EL (cell line): Measurements from ENCODE around the gene SLC26A4.
A peak's percentile ranks its signal among the peaks of the same experiment; 100 is the strongest.

Source experiments
- DNase-seq: peaks from one replicate; pipeline ENCODE4 v3.0.0-alpha.2; 2016

Gene SLC26A4

DNA sequence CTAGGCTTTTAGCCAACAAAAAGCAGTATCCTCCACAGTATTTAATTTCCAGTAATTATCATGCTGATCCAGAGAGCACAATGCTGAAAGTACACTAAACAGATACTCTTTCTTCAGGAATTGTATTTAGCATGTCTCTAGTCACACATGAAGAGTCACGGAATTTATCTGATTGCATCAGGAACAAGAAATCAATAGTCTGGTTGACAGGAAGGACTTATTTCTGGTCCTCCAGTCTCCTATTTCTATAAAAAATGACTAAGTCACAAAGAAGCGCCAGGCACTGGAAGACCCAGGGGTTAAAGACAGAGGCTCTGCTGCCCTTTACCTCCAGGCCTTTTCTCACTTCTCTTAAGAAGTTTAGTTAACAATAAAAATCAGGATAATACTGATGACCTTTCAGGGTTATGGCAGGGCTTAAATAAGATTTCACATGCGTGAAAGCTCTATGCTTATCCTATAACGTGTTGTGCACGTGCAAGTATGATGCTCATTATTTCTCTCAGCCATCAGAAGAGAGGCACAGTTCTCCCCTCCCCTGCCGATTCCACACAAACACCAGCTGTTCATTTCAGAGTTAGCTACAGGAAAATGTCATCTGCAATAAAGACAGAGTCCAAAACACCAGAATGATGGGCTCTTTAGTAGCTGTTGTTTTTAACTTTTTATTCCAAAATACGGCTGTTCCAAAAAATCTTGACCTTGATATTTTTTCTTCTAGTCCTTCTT lies 36.9 kb downstream of the SLC26A4 start:
- DNase-seq = no peak

DNA sequence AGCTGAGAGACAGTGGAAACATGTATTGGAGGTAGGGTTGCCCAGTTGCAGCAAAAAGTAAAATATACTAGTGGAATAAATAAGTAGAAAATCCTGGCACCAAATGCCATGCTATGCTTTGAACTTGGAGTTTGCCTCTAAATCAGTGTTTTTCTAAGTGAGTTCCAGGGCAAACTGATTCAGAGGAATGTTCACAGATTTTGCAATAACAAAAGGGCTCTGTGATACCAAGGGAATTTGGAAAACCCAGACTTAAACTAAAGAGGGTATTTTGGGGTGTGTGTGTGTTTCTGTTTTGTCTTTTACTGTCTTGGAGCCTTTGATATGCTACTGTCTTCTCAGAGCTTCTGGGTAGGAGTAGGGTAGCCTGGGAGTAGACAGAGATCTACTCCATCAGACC lies 39.9 kb downstream of the SLC26A4 start:
- DNase-seq = no peak

DNA sequence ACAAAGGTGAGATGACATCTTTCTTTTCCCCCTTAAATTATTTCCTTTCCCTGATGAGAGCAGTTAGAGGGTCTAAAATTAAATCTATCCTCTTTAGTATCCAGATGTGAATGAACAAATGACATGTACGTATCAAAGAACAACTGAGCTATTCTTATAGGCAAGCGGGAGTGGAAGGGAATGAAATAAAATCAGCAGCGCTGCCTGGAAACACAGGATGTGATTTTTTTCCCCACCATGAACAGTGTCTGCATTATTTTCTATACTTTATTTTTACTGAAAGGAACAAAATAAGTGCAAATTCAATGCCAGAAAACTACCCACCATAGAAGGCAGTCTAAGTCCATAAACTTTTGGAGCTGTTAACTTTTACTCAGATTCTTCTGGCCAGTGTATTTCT lies 40.6 kb downstream of the SLC26A4 start:
- no peak for DNase-seq

DNA sequence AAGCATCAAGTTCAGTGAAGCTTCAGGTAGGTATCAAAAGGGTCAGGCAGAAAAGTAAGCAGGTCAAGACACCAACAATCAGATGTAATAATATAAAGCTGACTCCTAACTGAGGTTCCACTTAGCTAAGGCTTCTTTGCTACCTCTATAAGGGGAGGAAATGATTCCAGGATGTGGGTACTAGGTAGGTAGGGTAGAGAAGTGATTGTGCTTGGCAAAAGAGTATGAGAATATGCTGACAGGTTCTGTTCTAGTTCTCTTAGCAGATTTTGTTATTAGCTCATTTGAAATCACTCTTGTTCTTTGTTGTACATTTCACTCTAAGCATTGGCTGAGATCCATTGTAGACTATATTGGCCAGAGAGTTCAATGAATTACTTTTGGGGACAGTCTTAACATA lies 42.6 kb downstream of the SLC26A4 start:
- DNase-seq = no peak

DNA sequence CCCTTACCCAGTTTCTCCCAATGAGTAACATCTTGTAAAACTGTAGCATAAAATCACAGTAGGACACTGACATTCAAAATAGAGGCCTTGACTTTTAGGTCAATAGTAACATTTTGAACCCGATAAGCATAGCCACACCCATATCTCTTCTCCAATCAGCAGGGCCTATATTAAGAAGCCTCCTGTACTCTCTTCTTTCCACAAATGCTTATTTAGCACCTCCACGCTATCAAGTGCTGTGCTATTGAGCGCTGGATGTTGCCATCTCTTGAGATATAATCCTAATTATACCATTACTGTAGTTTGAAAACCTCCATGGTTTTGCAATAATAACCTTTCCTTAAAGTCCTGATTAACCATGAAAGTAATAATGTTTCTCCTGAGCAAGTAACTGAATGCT lies 43.2 kb downstream of the SLC26A4 start:
- no peak for DNase-seq

DNA sequence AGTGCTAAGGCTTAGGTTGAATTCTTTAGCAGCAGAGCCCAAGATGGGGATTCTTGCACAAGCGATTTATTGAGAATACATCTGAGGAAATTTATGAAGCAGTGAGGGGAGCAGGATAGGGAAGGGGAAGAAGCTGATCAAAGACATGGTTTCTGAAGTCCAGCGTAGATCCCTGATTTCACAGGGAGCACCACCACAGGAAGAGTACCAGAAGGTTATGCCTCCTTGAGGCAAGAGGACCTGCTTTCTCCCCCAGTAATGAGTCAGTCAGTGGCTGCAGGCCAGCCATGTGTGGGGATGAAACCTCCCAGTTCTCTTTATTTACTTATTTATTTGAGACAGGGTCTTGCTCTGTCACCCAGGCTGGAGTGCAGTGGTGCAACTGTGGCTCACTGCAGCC lies 48.3 kb downstream of the SLC26A4 start:
- no peak for DNase-seq

DNA sequence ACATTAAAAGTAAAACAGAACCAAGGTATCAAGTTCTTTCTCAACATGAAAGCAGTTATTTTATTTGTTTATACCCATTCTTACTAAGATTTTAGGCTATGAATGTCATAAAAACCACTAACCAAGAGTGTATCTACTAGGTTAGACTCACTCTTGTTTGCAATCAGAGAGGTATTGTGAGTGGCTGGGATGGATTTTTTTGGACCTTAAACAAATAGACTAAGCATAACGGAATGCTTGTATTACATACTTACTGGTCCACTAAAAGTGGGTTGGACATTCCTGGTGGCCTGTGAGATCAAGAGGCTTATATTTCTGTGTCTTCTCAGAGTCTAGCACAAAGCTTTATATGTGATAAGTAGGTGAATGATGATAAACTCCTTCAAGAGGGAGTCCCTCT lies 50.7 kb downstream of the SLC26A4 start:
- peak; percentile 42 for DNase-seq

DNA sequence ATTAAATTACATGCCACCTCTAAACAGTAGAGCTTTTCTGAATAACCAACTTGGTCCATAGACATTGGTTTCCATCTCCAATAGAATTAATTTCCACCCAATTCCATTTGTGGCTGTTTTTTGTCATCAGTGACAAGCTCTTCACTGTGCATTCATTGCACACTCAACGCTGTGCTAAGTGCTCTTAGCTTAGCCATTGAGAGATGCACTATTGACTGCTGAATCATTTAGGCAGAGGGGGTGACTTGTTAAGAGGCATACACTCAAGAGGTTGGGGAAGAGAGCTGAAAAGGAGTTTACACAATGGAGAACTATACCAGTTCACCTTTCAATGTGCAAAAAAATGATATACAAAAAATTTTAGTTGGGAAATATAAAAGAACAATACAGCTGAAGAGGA lies 51.4 kb downstream of the SLC26A4 start:
- no peak for DNase-seq

DNA sequence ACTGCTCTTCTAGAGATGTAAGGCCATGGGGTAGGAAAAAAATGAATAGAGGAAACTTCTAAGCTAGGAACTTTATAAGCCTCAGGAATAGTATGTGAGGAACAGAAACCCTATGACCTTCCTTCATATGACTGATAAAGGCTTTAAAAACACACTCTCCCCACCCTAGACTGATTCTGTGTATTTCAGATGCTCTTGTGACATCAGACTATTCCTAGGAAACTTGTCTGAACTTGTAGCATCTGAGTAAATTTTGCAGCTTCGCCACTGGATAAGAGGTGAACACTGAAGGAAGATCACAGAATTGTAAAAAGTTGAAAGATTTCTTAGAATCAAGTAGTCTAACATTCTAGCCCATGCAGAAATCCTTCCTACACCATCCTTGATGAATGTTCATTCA lies 52.3 kb downstream of the SLC26A4 start:
- DNase-seq = no peak

DNA sequence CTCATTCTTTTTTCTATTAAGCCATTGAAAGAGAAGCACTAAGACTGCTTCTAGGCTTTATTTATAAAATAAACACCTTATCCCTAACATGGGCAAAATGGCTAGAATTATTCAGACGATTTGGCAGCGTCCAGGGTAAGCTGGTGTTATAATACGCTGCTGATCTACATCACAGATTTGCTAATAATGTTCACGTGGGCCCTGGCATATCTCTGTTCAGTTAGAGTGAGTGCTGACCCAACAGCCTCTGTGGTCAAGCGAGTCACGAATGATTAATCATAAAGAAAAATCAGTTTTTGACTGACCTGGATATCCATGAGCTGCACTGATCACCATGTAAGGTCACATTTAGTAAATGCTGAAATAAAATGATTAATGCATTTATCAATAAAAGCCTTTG lies 54.9 kb downstream of the SLC26A4 start:
- DNase-seq = peak; percentile 50

DNA sequence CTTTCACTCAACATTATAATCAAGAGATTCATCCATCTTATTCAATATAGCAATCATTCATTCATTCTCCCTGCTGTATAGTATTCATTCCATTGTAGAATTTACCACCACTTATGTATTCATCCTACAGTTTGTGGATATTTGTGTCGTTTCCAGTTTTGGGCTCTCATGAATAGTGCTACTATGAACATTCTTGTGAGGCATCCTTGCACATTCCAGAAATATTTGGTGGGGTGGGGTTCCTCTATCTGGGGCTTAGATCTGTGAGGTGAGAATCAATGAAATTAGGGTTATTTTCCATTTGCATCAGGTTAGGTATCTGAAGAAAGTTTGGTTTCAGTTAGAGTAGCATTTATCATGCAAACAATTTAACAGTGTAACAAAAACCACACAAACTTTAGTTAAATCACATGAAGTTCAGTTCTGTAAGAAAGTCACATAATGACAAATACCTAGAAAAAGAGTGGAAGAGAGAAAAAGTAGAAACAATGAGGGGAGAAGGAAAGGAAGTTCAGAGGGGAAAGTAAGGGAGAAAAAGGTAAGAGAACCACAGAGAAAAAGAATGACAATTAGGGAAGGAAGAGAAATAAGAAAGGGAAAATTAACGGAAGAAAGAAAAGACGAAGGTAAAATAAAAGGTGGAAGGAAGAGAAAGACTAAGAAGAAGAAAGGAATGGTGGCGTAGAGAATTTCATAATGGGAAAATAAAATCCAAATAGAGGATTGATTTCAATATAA lies 58.0 kb downstream of the SLC26A4 start:
- DNase-seq = peak; percentile 9

DNA sequence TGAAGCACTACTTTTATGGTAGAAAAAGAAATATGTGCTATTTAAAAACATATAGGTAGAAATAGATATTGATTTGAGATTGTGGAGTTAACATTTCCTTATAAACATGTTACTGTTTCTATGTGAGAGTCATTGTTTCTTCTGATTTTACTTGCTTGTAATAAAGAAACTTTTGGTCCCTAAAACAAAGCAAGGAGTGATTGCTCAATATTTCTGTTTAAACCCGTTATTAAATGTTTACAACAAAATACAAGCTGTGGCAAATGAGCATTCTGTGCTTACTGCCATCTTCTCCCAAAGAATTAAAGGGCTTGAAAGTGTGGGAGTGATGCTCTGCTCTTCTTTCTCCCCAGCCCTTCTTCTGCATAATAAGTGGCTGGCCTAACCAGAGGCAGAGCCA lies 60.7 kb downstream of the SLC26A4 start:
- no peak for DNase-seq

DNA sequence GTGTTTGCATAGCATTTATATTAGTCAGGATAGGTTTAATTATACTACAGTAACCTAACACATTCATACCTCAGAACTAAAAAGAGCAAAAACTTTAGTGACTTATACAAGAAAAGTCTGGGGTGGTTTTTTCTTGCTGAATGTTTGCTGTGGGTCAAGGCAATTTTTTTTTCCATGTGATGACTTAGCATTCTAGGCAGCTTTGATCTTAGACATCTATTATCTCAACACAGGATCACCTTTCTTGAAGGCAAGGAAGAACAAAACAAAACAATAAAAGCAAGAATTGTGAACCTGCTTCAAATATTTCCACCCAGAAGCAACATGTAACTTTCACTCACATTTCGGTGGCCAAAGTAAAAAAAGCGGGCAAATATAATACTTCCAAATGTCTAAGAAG lies 62.6 kb downstream of the SLC26A4 start:
- DNase-seq = no peak

DNA sequence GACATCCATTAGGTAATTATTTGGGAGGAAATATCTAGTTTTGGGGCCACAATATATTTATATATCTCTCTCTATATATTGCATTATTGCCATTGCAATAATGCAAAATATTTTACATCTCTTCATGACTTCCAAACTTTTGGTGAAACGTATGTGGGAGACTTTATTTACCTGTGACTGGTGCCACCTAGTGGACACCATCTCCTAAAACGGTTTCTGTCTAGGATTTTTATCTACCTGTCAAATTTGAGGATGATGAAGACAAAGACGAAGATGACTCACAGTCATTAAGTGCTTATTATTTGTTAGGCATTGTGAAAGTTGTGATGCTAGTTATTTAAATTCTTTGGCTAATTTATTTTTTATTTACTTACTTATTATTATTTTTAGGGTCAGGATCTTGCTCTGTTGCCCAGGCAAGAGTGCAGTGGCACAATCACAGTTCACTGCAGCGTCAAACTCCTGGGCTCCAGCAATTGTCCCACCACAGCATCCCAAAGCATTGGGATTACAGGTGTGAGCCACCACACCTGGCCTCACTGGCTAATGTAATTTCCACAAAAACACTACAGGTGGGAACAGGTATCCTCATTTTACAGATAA lies 64.6 kb downstream of the SLC26A4 start:
- peak; percentile 51 for DNase-seq

DNA sequence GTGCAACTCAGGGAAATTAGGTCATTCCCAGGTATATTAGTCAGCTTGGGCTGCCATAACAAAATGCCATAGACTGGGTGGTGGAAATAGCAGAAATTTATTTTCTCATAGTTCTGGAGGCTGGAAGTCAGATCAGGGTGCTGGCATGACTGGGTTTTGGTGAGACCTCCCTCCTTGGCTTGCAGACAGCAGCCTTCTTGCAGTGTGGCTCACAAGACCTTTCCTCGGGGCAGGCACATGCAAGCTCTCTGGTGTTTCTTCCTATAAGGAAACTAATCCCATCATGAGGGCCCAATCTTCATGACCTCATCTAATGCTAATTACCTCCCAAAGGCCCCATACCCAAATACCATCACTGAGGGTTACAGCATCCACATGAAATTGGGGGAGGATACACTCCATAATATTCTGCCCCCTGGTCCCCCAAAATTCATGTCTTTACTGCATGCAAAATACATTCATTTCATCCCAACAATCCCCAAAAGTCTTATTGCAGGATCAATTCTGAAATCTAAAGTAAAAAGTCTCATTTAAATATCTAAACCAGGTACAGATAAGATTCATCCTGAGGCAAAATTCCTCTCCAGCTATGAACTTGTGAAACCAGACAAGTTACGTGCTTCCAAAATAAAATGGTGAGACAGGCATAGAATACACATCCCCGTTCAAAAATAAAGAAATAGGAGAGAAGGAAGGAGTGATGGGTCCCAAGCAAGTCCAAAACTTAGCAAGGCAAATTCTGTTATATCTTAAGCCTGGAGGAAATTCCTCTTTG lies 65.9 kb downstream of the SLC26A4 start:
- no peak for DNase-seq

DNA sequence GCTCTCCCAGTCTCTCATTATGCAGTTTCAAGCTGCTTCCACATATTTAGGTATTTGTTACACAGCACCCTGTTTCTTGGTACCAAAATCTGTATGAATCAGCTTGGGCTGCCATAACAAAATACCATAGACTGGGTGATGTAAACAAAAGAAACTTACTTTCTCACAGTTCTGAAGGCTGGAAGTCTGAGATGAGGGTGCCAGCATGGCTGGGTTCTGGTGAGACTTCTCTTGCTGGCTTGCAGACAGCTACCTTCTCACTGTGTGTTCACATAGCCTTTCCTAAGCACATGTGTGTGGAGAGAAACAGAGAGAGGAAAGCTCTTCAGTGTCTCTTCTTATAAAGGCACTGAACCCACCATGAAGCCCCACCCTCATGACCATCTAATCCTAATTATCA lies 67.6 kb downstream of the SLC26A4 start:
- no peak for DNase-seq

DNA sequence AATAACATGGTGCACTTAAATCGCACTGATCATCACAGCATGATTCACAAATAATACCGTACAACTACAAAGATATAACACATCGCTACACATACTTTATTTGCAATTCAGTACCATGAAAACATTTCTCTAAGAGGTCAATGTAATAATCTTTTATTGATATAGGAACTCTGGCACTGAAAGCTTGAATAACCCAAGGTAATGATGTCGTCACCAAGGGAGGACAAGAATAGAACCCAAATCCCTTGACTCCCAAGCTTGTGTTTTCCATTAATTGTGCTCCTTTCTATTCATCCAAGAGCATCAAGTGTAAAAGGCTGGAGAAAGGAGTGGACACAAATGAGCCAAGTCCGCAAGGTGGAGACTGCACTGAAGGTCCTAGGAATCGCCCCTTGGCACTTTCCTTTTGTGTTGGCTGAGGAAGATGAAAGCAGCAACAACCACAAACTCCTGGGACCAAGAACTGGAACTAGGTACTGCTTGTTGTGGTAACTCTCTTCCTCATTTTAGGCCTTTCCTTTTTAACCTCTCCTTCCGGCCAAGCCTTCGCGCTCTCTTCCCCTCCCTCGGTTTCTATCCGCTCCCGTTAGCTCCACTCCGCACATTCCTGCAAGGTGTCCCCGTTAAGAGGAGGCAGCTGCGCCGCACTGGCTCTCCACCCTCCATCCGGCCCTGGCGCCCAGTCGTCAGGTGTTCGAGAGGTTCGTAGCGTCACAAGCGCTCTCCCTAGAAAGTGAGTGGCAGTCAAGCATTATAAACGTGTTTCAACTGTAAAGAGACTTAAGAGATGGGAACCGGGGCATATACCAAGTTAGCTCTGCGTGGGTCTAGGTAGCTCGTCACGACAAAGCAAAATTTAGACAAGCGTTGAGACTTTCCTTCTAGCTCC lies 82.3 kb downstream of the SLC26A4 start:
- DNase-seq = no peak

DNA sequence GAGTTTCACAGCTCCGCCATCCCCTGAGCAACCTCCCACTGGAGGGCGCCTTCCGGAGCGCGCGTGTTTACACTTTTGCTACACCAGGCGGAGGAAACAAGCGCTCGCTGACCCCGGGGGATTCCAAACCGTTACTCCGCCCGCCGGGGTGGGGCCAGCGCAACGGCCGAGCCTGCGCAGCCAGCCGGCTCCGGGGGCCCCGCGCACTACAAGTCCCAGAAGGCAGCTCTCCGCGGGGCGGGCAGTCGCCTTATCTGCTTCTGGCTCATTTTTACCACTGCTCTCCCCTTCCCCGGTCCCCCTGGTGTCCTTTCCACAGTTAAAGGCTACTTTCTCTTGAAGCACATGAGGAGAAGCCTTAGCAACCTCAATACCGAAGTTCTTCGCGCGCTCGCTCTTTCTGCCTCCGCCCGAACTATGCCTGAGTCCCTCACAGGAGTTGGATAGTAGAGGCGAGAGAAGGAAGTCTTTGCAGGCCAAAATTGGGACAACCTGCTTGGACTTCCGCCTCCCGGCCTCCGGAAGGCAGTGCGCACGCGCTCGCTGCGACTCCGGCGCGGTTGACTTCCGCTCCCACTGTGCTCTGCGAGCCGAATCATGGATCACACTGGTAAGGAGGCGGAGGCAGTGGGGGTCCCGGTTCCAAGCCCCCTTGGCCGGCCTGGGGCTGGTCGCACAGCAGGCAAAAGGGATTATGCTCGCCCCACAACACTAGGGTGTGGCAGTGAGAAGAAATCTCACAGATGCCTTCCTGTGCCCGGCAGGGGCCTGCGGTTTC lies 83.1 kb downstream of the SLC26A4 start, which contains the start of gene CBLL1:
CBLL1 (plus strand) TSS at position 576 of the 778 bp plus-strand sequence; CDS start at position 598, 22 bp downstream.
- peak; percentile 94 for DNase-seq

DNA sequence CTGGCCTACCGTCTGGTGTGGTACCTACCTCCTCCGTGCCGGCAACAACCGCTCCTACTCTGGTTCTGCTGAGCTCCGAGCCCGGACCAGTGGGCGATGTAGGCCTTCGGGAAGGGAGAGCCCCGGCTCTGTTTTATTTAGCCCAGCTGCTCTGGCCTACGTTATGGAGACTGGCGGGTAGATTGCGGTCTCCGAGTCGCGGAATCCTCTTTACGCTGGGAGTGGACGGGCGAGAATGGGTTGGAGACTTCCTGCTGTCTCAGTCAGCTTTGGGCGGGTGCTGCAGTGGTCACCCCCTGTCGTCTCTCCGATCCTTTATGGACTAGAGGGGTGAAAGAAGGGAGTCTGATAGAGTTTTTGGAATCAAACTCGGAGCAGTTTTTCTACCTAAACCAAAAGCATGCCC lies 83.7 kb downstream of the SLC26A4 start:
- DNase-seq = no peak

DNA sequence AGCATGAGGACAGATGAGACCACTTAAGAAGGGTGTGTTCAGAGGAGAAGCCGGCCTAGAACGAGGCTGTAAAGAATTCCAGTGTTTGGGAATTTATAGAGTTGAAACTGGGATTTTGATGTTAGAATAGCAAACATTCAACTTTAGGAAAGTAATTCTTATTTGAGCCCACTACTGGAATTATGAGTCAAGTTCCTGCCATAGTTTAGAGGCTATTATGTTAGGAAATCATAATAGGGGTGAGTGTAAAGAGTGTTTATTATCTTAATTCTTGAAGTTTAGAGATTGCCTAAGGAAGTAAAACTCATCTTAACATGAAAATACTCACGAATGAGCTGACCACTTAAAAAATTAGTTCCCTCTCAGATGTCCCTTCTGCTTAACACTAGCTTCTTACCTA lies 85.4 kb downstream of the SLC26A4 start:
- no peak for DNase-seq

DNA sequence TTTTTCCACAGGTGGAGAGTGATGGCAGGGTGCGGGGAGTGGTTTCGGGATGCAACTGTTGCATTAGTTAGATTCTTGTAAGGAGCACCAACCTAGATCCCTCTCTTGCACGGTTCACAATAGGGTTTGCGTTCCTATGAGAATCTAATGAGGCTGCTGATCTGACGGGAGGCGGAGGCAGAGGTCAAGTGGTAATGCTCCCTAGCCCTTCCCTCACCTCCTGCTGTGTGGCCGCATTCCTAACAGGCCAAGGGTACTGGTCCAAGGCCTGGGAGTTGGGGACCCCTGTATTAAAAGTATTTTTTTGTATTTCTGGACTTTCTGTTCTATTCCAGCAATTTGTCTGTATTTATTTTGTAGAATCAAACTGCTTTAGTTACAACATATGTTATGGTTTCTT lies 90.5 kb downstream of the SLC26A4 start:
- no peak for DNase-seq
